ENCODE results near the gene ZFAND4. TPM values are rescaled to one million over a fixed set of nuclear protein-coding genes. Genes with fewer than 3 reads are reported as not detected.

Gene ZFAND4
- total and polyA plus RNA-seq, 2 experiments from 2014 or later = 7.4 to 30.3 TPM

GRCh38 chr10:45608052-45608451 is 64.5 kb downstream of the ZFAND4 start (continued):
- TF ChIP-seq NANOG (IDR thresholded peaks at IDR 0.05; ENCODE audit: borderline replicate concordance) = no peak
- TF ChIP-seq EZH2 (IDR thresholded peaks at IDR 0.05; ENCODE audit: low read depth, unreplicated experiment) = no peak
- no peak for TF ChIP-seq ZNF331 (CRISPR knock-in tag; IDR thresholded peaks at IDR 0.05; ENCODE audit: low read depth)
- no peak for TF ChIP-seq CREB1 (CRISPR knock-in tag; IDR thresholded peaks at IDR 0.05; ENCODE audit: low read depth)
- TF ChIP-seq EZH2phosphoT487 (IDR thresholded peaks at IDR 0.05; ENCODE audit: unreplicated experiment) = no peak
- TF ChIP-seq POLR2AphosphoS5 (IDR thresholded peaks at IDR 0.05; ENCODE audit: low read depth) = no peak
- no peak for TF ChIP-seq ZNF114 (CRISPR knock-in tag; IDR thresholded peaks at IDR 0.05)
- TF ChIP-seq STAT1 (IDR thresholded peaks at IDR 0.05; ENCODE audit: unreplicated experiment) = no peak

- no peak for ATAC-seq
- H3K27ac Mint-ChIP-seq = no peak overlapping the region
- TF ChIP-seq ZNF331 (CRISPR knock-in tag; IDR thresholded peaks at IDR 0.05; ENCODE audit: low read depth) = no peak
- no peak for TF ChIP-seq ZNF114 (CRISPR knock-in tag; IDR thresholded peaks at IDR 0.05)
- no peak for TF ChIP-seq EZH2phosphoT487 (IDR thresholded peaks at IDR 0.05; ENCODE audit: unreplicated experiment)
- no peak for TF ChIP-seq CTCF (conservative IDR thresholded peaks at IDR 0.05; ENCODE audit: low read depth in 2 of 2)
- no peak for TF ChIP-seq ETS1 (IDR thresholded peaks at IDR 0.05)
- no peak for TF ChIP-seq EZH2 (IDR thresholded peaks at IDR 0.05; ENCODE audit: low read depth, unreplicated experiment)
- no peak for TF ChIP-seq ZNF462 (CRISPR knock-in tag; IDR thresholded peaks at IDR 0.05)
- TF ChIP-seq STAT1 (IDR thresholded peaks at IDR 0.05; ENCODE audit: unreplicated experiment) = no peak
- TF ChIP-seq NANOG (IDR thresholded peaks at IDR 0.05; ENCODE audit: borderline replicate concordance) = no peak
- TF ChIP-seq CREB1 (CRISPR knock-in tag; IDR thresholded peaks at IDR 0.05; ENCODE audit: low read depth) = no peak
- no peak for TF ChIP-seq REST (IDR thresholded peaks at IDR 0.05; ENCODE audit: unreplicated experiment)
- TF ChIP-seq POLR2AphosphoS5 (IDR thresholded peaks at IDR 0.05; ENCODE audit: low read depth) = no peak
Measured at GRCh38 chr10:45607276-45607675, 65.3 kb downstream of the ZFAND4 start.

More at GRCh38 chr10:45607276-45607675, 65.3 kb downstream of the ZFAND4 start:
- H3K27ac ChIP-seq (ENCODE audit: low read depth) = no peak overlapping the region
- H3K4me3 Mint-ChIP-seq = no peak overlapping the region
- H4K20me1 ChIP-seq (replicated peaks; ENCODE audit: insufficient read depth) = no peaks in the 10 kb centered on the region
- H3K4me1 Mint-ChIP-seq = peaks cover 9% of the 10 kb centered on the region; the same call in 2 of the 3 replicates
- H2AFZ ChIP-seq = no peak overlapping the region
- no peak overlapping the region for H3K4me3 ChIP-seq
- no peaks in the 10 kb centered on the region for H3K27me3 ChIP-seq (ENCODE audit: insufficient read depth)
- no peaks in the 10 kb centered on the region for H3K79me2 ChIP-seq (replicated peaks; ENCODE audit: insufficient read depth)
- no peaks in the 10 kb centered on the region for H3K9me3 Mint-ChIP-seq
- no peaks in the 10 kb centered on the region for H3F3A ChIP-seq (replicated peaks; ENCODE audit: low read depth)
- H3K36me3 ChIP-seq (ENCODE audit: insufficient read depth) = no peaks in the 10 kb centered on the region
- H3K9me2 ChIP-seq (ENCODE audit: insufficient read depth) = no peaks in the 10 kb centered on the region
- peaks cover 8% of the 10 kb centered on the region; the same call in 1 of the 2 replicates for H3K4me1 ChIP-seq (ENCODE audit: insufficient read depth)
- H3K36me3 Mint-ChIP-seq (ENCODE audit: low read depth) = peaks cover 8% of the 10 kb centered on the region
- no peak overlapping the region for H3K4me2 ChIP-seq
- no peak for DNase-seq (ENCODE audit: low spot score)
- H3K27me3 Mint-ChIP-seq (ENCODE audit: insufficient read depth, low read depth, poor library complexity) = no peaks in the 10 kb centered on the region
